Spleen (tissue), 11 donors: ENCODE results near the gene MANBA. TPM values are rescaled to one million over a fixed set of nuclear protein-coding genes. Genes with fewer than 3 reads are reported as not detected.

Experiments
- DNase-seq: peaks from one replicate; pipeline ENCODE4 v3.0.0-alpha.2; 2020
- H3K27ac ChIP-seq, 8 donors: fragments of 200-600 bp; sonication (generic) in 7 of 8; 1 replicate in 4 of 8; 2 replicates in 4 of 8; pipeline versions ENCODE4 v1.5.0 to v1.8.0; 2016 to 2021; ENCODE audit warnings: inconsistent platforms in 4 of 8, mild to moderate bottlenecking in 4 of 8, moderate library complexity in 1 of 8
- H3K27me3 ChIP-seq, 7 donors: fragments of 200-600 bp; sonication (generic) in 6 of 7; replicated peaks in 1 of 7; 1 replicate in 4 of 7; 2 replicates in 3 of 7; pipeline versions ENCODE4 v1.5.0 to v1.8.0; 2016 to 2021; ENCODE audit warnings: inconsistent platforms in 3 of 7, mild to moderate bottlenecking in 1 of 7
- H3K36me3 ChIP-seq, 6 donors: fragments of 200-600 bp; sonication (generic) in 5 of 6; 1 replicate in 4 of 6; 2 replicates in 2 of 6; pipeline versions ENCODE4 v1.5.0 to v1.8.0; 2016 to 2021; ENCODE audit warnings: inconsistent platforms in 2 of 6
- H3K4me1 ChIP-seq, 6 donors: fragments of 200-600 bp; sonication (generic) in 5 of 6; 1 replicate in 3 of 6; 2 replicates in 3 of 6; pipeline versions ENCODE4 v1.5.0 to v1.8.0; 2016 to 2021; ENCODE audit warnings: inconsistent platforms in 3 of 6
- H3K4me3 ChIP-seq, 8 donors: fragments of 200-600 bp; sonication (generic) in 7 of 8; 1 replicate in 4 of 8; 2 replicates in 4 of 8; pipeline versions ENCODE4 v1.5.0 to v1.8.0; 2016 to 2021; ENCODE audit warnings: inconsistent platforms in 4 of 8, mild to moderate bottlenecking in 4 of 8, moderate library complexity in 2 of 8
- H3K9me3 ChIP-seq, 8 donors: fragments of 200-600 bp; sonication (generic) in 7 of 8; 1 replicate in 4 of 8; 2 replicates in 4 of 8; pipeline versions ENCODE4 v1.5.0 to v1.8.0; 2016 to 2021; ENCODE audit warnings: inconsistent platforms in 4 of 8
- POLR2A ChIP-seq, 3 donors: fragments of 450-650 bp; IDR thresholded peaks; one replicate each; pipeline ENCODE4 v1.5.1; 2017; ENCODE audit warnings: antibody characterized with exemption in 3 of 3, mild to moderate bottlenecking in 1 of 3
- POLR2AphosphoS5 ChIP-seq, 3 donors: sonication (generic); formaldehyde crosslinking; IDR thresholded peaks; one replicate each; pipeline ENCODE4 v1.5.1; 2017; ENCODE audit warnings: antibody characterized with exemption in 3 of 3
- WGBS, 5 donors: extraction: QIAGEN DNeasy Blood & Tissue Kit in 3 of 5; methylation state at CpG; one replicate each; pipeline versions ENCODE4 v1.1.5 to v1.1.7; 2013 to 2018; 5-methylcytosine and 5-hydroxymethylcytosine counted together
- intact Hi-C: fragments of 100-400 bp; cut with DNase I; formaldehyde crosslinking; loops from one replicate; pipeline ENCODE4 v1.15.0; 2023; ENCODE audit warnings: low total_unique reads
- polyA plus RNA-seq, 3 donors: library from polyadenylated mRNA; stranded (reverse); fragments of 200-250 nt; gene quantifications; one replicate each; pipeline ENCODE4 v1.2.1, GENCODE V29; 2013
- total RNA-seq, 7 donors: library from RNA; depleted of rRNA in 3 of 7; stranded (reverse); fragments of >200 nt in 3 of 7; fragmentation: NEBNext Ultra II Directional in 4 of 7; extraction: Animal tissue kit (Norgen Biotek cat#: 25700) in 4 of 7; gene quantifications; one replicate each; pipeline versions ENCODE4 v1.1.0 to v1.2.1, GENCODE V29; 2016 to 2021
- TF ChIP-seq, protein P1 (sequence below), 11 experiments: fragments of 200-600 bp in 7 of 11; fragments of 450-650 bp in 4 of 11; sonication (generic) in 4 of 11; IDR thresholded peaks in 8 of 11; conservative IDR thresholded peaks in 3 of 11; 1 replicate in 7 of 11; 2 replicates in 4 of 11; pipeline versions ENCODE4 v1.4.0 to v1.8.0; 2016 to 2021; ENCODE audit warnings: antibody characterized with exemption in 11 of 11, inconsistent platforms in 4 of 11, mild to moderate bottlenecking in 1 of 11
- donor health status: healthy with polysubstance abuse.
- donor health status: DM: no; HTN: no; CAD: no; lungs with moderate emphysema.
- donor health status: DM: no; HTN: no; CAD: no.
- donor health status: Bipolar disorder and iron deficiency.
- donor health status: healthy.
- donor health status: DM: no; HTN: no; CAD: no.
- donor health status: DM: yes; HTN: yes; CAD: no.

MANBA gene
- total and polyA plus RNA-seq, 10 donors: 15.7 to 112 (median 50.3) TPM

DNA sequence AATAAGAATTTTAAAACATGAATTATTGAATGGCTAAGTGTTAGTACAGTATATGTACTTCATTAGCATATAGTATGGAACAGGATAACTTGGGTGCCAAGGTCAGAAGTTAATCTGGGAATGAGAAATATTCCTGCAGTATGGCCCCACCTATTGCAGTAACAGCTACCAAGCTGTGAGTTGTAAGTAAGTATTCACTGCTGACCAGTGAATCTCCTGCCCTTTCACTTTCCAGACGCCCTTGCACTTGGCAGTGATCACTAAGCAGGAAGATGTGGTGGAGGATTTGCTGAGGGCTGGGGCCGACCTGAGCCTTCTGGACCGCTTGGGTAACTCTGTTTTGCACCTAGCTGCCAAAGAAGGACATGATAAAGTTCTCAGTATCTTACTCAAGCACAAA lies 154.5 kb downstream of the MANBA start:
- H3K4me3 ChIP-seq: no peak overlapping the region
- peaks cover 0 to 100% (median 95%) of the 10 kb centered on the region in 6 donors for H3K36me3 ChIP-seq
- H3K27me3 ChIP-seq: no peaks in the 10 kb centered on the region
- DNase-seq: no peak
- H3K27ac ChIP-seq: no peak overlapping the region
- TF ChIP-seq POLR2AphosphoS5 (IDR thresholded peaks at IDR 0.05) (no peak), POLR2A (IDR thresholded peaks at IDR 0.05) (no peak)
- TF ChIP-seq, protein P1, sequence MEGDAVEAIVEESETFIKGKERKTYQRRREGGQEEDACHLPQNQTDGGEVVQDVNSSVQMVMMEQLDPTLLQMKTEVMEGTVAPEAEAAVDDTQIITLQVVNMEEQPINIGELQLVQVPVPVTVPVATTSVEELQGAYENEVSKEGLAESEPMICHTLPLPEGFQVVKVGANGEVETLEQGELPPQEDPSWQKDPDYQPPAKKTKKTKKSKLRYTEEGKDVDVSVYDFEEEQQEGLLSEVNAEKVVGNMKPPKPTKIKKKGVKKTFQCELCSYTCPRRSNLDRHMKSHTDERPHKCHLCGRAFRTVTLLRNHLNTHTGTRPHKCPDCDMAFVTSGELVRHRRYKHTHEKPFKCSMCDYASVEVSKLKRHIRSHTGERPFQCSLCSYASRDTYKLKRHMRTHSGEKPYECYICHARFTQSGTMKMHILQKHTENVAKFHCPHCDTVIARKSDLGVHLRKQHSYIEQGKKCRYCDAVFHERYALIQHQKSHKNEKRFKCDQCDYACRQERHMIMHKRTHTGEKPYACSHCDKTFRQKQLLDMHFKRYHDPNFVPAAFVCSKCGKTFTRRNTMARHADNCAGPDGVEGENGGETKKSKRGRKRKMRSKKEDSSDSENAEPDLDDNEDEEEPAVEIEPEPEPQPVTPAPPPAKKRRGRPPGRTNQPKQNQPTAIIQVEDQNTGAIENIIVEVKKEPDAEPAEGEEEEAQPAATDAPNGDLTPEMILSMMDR (IDR thresholded peaks at IDR 0.05 in 8 of 11, conservative IDR thresholded peaks at IDR 0.05 in 3 of 11): no peak
- intact Hi-C loops: no loop called here
- H3K4me1 ChIP-seq: peaks cover 0 to 5% (median 0%) of the 10 kb centered on the region in 6 donors
- 84 to 95% (median 91%) methylated on average over 3 of the region's 3 CpGs for WGBS, 5 donors
- no peaks in the 10 kb centered on the region for H3K9me3 ChIP-seq

DNA sequence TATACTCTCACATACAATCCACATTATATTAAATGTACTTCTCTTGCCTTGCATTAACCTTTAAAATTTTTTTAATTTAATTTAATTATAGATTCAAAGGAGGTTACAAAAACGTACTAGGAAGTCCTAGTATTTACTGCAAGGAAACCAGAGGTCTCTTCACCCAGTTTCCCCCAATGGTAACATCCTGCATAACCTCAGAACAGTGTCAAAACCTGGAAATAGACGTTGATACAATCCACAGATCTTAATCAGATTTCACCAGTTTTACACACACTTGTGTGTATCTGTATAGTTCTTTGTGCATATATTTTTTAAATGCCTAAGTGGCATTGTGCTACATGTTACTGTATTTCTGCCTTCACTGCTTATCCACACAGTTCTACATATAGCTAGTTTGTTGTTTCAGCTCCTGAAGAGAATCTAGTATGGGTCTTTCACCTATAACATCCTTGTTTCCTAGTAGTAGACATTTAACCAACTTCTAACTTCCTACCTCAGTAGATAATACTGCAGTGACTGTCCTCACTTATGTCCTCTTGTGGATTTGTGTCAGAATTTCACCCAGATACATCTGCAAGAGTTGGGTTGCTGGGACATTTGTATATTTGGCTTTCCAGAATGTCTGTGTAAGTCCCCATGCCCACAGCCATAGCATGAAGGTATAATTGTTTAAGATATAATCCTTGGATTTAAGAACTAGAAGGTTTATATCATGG lies 156.4 kb downstream of the MANBA start:
- DNase-seq: no peak
- Histone ChIP-seq H3K4me1 (peaks cover 0 to under 1% (median 0%) of the 10 kb centered on the region in 6 donors), H3K27me3 (no peaks in the 10 kb centered on the region), H3K4me3 (no peak overlapping the region), H3K36me3 (peaks cover 0 to 100% (median 88%) of the 10 kb centered on the region in 6 donors), H3K27ac (no peak overlapping the region), H3K9me3 (no peaks in the 10 kb centered on the region)
- 53 to 66% (median 62%) methylated on average over 2 of the region's 2 CpGs for WGBS, 5 donors
- intact Hi-C loops: no loop called here
- TF ChIP-seq, protein P1 (IDR thresholded peaks at IDR 0.05 in 8 of 11, conservative IDR thresholded peaks at IDR 0.05 in 3 of 11): no peak

DNA sequence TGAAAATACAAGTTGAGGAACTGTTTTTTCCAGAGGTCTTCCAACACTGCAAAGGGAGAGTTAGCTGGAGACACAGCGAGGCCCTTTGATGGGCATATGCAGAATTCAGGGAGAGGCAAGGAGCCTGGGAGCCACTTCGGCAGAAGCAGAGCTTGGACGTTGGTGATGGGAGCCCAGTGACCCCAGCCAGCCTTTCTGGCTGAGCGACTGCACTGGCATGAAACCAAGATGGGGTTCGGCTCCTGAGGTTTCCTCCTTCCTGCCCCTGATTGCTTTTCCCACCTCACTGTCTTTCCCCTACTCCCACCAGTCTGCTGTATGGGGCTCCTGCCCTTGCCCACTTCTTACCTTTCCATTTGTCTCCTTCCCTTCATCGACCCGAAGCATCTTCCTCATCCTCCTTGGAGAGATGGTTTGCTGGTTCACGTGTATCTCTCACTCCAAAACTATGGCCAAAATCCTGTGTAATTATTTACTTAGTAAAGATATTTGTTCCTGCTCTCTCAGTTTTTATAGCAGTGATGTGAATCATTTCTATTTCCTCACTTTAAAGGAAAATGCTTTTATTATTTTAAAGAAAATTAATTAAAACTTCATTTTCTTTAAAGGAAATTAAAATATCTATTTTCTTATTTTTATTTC lies 159.1 kb downstream of the MANBA start:
- WGBS, 5 donors: 85 to 97% (median 94%) methylated on average over 7 to 8 of the region's 8 CpGs
- Histone ChIP-seq H3K4me3 (no peak overlapping the region), H3K36me3 (peaks cover 0 to 100% (median 88%) of the 10 kb centered on the region in 6 donors), H3K9me3 (no peaks in the 10 kb centered on the region), H3K27ac (no peak overlapping the region), H3K27me3 (no peaks in the 10 kb centered on the region), H3K4me1 (peaks cover 0 to 27% (median 8%) of the 10 kb centered on the region in 6 donors)
- TF ChIP-seq, protein P1 (IDR thresholded peaks at IDR 0.05 in 8 of 11, conservative IDR thresholded peaks at IDR 0.05 in 3 of 11): no peak
- TF ChIP-seq POLR2A (IDR thresholded peaks at IDR 0.05) (no peak), POLR2AphosphoS5 (IDR thresholded peaks at IDR 0.05) (no peak)
- intact Hi-C loops: no loop called here
- no peak for DNase-seq

GRCh38 chr4:102600689-102601088 lies 160.1 kb downstream of the MANBA start:
- intact Hi-C loops: no loop called here
- DNase-seq: no peak
- TF ChIP-seq, protein P1 (IDR thresholded peaks at IDR 0.05 in 8 of 11, conservative IDR thresholded peaks at IDR 0.05 in 3 of 11): no peak
- TF ChIP-seq POLR2AphosphoS5 (IDR thresholded peaks at IDR 0.05): no peak
- Histone ChIP-seq H3K4me1 (peaks cover 0 to 27% (median 8%) of the 10 kb centered on the region in 6 donors), H3K4me3 (no peak overlapping the region), H3K9me3 (no peaks in the 10 kb centered on the region), H3K36me3 (peaks cover 3 to 100% (median 89%) of the 10 kb centered on the region in 6 donors), H3K27ac (no peak overlapping the region), H3K27me3 (no peaks in the 10 kb centered on the region)
